ENCODE results near the gene CELA3B.
"Not testable (repeated sequence)": the region's sequence is repeated elsewhere in the genome, so short reads cannot be mapped to it uniquely, and the experiment has no call there.

CELA3B gene

DNA sequence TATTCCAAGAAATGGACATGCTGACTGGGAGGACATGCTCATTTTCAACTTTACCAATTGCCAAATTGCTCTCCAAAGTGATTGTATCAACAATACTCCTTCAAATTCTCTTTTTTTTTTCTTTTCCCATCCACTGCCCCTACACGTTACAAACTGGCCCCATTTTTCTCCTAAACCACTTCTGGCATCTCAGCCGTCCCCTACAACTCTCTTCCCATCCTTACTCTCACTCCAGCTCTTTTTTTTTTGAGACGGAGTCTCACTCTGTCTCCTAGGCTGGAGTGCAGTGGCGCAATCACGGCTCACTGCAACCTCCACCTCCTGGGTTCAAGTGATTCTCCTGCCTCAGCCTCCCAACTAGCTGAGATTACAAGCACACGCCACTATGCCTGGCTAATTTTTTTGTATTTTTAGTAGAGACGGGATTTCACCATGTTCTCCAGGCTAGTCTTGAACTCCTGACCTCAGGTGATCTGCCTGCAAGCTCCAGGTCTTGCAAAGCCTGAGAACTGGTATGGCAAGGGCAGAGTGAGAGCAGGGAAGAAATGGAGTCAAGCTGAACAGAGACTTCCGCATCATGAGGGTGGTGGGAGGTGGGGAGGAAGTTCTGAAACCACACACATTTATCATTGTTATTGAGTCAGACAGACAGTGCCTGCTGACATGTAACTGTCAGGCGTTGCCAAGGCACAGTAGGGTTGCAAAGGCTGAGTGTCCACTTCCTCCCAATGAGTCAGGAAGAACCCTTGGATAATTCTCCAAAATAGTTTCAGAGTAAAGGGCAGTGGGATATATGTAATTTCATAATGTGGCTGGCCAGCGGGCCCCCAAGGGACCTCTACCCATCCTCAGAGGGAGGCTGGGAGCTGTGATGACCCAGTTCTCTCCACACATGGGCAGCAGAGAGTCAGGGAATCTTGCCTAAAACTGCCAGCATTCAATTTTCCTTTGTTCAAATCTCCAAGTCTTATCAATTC, 42.0 kb downstream of the CELA3B start:
- DNase-seq: no peak

DNA sequence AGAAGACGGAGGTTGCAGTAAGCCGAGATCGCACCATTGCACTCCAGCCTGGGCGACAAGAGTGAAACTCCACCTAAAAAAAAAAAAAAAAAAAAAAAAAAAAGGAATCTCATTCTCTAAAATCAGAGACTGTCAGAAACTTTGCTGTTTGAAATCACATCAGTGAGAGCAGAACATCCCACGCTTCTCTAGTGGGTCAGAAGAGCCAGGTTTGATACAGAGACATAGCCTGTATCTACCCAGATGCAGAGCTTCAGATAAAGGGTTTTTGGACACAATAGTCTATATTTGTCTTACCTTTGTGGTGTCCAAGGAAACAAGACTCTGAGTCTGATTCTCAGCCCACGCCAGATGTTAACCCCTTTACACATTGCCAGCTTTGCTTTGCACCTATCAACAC, 44.2 kb downstream of the CELA3B start:
- DNase-seq: no peak

DNA sequence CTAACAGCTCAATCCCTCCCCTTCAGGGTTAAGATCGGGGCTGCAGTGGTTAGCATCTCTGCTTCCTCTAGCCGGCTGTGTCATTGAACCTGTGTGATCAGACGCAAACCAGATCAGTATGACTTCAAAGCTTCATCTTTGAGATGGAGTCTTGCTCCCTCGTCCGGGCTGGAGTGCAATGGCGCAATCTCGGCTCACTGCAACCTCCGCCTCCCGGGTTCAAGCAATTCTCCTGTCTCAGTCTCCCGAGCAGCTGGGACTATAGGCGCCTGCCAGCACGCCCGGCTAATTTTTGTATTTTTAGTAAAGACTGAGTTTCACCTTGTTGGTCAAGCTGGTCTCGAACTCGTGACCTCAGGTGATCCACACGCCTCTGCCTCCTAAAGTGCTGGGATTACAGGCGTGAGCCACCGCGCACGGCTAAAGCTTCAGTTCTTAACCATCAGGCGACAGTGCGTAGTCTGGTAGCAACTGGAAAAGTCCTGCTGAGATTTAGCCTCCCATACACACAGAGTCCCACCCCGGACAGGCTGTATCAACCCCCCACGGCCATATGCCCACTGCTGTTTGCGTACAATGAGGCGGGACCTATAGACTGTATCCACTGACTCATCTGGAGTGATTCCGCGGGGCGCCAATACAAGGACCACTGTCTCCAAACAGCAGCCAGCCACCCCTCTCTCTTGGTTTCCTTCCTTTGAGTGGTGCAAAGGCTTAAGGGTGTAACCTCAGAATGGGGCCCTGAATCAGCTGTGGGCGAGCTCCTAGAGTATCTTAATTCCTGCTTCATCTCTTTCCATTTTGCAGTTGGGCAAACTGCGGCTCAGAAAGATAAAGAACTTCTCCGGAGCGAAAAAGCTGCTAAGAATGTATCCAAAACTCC, 47.9 kb downstream of the CELA3B start:
- DNase-seq: peak; percentile 86

DNA sequence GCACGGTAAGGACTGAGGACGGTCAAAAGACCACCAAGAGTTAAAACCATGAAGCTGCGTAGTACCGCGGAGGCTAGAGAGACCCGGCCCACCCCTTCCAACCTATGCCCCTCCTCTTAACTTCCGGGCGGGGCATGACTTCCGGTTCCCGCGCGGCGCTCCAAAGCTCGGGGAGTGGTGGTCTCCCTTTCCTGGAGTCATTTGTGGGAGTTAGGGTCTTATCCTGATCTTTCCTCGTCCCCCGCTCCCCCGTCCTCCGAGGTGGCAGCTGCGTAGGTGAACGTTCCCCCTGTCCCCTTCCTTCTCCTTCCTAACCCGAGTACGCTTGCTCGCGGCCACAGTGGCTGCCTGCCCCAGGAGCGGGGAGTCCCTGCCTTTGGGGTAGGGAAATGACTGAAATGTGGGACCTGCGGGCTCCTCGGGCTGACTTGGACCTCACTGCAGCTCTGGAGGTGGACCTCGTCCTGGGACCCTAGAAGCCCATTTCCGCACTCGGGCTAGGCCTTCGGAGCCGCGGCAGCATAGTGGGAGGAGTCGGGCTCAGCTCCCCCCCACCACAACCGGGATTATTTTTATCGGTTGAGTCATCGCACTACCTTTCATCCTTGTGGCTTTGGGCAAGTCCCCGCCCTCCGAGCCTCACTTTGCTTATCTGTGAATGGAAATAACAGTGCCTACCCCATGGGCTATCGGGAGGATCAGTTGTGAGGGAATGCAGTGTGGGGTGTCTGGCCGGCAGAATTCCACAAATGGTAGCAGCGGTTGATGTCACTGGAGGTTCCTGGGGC, 48.7 kb downstream of the CELA3B start:
- peak; percentile 86 for DNase-seq

DNA sequence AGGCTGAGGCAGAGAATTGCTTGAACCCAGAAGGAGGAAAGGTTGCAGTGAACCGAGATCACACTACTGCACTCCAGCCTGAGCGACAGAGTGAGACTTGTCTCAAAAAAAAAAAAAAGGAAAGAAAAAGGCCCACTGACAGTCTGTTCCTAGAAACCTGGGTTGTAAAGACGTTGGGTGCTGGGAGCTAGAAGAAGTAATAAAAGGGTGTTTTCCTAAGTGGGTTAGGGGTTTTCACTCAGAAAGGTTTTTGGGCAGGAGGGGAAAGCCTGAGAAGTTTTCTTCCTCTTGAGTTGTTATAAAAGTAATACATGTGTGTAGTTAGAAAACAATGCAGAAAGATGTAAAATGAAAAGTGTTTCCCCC, 50.1 kb downstream of the CELA3B start:
- DNase-seq: no peak

DNA sequence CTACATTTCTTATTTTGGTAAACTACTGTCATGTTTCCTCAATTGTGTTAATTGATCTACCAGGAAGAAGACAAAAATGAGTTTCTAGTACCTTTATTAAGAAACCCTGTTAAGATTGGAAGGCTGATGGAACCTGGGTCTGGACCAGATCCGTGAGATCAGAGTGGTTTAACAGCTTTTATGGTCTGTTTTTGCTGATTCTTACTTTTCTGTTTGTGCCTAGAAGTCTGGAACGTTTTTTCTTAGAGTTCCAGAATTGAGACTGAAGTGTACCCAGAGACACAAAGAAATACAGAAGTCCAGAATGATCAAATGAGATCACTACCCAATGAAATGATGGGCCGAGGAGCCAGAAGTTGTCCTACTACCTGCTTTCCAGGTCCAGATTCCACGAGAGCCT, 53.2 kb downstream of the CELA3B start:
- DNase-seq: no peak

DNA sequence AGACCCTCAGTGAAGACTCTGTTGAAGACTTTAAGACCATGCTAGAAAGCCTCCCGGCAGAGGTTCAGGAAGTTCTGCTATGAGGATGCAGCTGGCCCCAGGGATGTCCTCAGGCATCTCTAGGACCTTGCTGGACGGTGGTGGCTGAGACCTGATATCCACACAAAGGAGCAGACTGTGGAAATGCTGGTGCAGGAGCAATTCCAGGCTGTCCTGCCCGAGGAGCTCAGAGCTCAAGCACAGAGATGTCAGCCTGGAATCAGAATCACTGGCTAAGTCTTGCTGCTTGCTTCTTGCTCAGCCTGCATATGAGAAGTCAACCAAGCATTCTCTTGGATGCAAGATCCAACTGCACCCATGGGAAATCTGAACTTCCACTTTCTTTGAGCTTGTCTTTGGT, 53.7 kb downstream of the CELA3B start:
- no peak for DNase-seq

DNA sequence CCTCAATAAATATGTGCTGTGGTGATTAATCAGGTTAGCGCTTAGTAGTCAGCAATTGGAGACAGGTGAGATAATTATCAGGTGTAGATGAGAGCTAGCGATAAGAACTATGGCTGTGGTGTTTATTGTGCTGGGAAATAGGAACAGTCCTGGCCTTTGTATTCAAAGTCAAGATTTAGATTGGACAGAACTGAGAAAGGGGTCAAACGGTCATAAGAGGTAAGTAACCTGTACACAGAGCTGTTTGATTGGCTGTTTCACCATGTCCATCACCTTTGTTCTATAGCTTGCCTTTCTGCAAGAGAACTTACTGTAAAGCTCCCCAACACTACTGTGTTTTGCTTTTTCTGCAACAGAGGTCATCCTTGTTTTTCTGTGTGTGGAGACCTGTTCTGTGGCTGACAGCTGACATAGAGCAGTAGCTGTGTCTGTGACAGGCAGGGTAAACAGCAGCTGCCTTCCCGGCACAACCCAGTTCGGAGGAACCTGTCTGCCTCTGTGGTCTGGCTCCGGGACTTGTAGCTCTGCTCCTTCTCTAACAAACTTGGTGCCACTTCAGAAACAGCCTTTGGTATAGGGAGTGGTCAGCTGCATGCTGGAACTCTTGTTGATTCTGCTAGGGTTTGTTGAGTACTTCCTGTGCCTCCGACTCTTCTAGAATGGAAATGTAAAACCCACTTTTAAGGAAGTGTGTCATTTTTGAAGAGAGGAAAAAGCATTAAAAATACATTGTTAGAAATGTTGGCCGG, 54.6 kb downstream of the CELA3B start:
- DNase-seq: no peak

DNA sequence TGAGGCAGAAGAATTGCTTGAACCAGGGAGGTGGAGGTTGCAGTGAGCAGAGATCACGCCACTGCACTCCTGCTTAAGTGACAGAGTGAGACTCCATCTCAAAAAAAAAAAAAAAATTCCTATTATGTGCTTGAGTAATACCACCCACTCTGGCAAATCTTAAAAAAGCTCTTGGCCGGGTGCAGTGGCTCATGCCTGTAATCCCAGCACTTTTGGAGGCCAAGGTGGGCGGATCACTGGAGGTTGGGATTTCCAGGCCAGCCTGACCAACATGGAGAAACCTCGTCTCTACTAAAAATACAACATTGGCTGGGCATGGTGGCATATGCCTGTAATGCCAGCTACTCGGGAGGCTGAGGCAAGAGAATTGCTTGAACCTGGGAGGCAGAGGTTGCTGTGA, 58.0 kb downstream of the CELA3B start:
- DNase-seq: not testable (repeated sequence)

DNA sequence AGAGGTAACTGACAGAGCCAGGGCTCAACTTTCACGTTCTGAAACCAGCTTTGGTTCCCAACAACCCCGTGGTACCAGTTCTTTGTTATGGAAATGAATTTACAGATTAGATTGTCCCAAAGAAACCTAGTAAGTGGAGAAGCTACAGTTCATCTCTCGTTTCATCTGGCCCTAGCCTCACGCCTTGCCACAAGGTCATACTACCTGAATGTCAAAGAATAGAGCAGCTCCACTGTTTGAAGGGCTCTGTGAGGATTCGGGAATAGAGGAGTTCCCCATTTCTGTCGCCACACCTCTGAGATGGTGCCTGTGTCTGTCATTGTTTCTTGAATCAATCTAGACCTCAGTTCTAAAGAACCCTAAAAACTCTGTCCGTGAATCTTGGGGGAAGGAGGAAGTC, 60.7 kb downstream of the CELA3B start:
- DNase-seq: no peak

DNA sequence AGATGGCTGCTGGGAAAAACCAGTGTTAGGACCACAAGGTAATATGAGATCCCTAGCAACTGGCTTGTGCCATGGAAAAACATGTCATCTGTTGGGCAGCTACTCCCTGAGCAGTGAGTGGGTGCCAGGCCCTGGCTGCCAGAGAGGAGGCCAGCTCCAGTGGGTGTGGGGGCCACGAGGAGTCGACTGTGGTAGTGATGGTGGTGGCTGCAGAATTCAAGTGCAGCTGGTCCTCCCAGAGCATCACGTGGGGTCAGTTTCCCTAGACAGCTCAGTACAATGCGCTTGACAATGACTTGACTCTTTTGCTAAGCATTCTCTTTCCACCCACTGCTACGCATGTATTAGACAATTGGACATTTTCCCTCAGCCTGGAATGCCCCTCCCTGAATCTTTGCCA, 61.2 kb downstream of the CELA3B start:
- DNase-seq: no peak

All from NCI-H1092 (cell line).